Keratinocyte (primary cell): ENCODE results near the gene DNM1L.
"Not testable (repeated sequence)": the region's sequence is repeated elsewhere in the genome, so short reads cannot be mapped to it uniquely, and the experiment has no call there.

ENCODE experiments used
- EZH2 ChIP-seq: IDR thresholded peaks from one replicate; pipeline ENCODE4 v1.6.1; 2012; ENCODE audit warnings: inconsistent platforms, mild to moderate bottlenecking, low read length, moderate library complexity
- TF ChIP-seq, protein P1 (sequence below), 3 experiments: IDR thresholded peaks in 1 of 3; conservative IDR thresholded peaks in 1 of 3; optimal IDR thresholded peaks in 1 of 3; 2 replicates in 2 of 3; 3 replicates in 1 of 3; pipeline versions ENCODE3 to v1.5.1; 2011; ENCODE audit warnings: low read length in 3 of 3, mild to moderate bottlenecking in 3 of 3, moderate library complexity in 2 of 3, control low read depth in 1 of 3, inconsistent platforms in 1 of 3; ENCODE audit not compliant: insufficient read depth in 2 of 3; ENCODE audit errors: extremely low read depth in 1 of 3

- TF ChIP-seq, protein P1, sequence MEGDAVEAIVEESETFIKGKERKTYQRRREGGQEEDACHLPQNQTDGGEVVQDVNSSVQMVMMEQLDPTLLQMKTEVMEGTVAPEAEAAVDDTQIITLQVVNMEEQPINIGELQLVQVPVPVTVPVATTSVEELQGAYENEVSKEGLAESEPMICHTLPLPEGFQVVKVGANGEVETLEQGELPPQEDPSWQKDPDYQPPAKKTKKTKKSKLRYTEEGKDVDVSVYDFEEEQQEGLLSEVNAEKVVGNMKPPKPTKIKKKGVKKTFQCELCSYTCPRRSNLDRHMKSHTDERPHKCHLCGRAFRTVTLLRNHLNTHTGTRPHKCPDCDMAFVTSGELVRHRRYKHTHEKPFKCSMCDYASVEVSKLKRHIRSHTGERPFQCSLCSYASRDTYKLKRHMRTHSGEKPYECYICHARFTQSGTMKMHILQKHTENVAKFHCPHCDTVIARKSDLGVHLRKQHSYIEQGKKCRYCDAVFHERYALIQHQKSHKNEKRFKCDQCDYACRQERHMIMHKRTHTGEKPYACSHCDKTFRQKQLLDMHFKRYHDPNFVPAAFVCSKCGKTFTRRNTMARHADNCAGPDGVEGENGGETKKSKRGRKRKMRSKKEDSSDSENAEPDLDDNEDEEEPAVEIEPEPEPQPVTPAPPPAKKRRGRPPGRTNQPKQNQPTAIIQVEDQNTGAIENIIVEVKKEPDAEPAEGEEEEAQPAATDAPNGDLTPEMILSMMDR (optimal IDR thresholded peaks at IDR 0.05 in 1 of 3, IDR thresholded peaks at IDR 0.05 in 1 of 3, conservative IDR thresholded peaks at IDR 0.05 in 1 of 3; ENCODE audit: extremely low read depth in 1 of 3, insufficient read depth in 2 of 3, low read length in 3 of 3): not testable (repeated sequence)
- TF ChIP-seq EZH2: not testable (repeated sequence)
Measured at GRCh38 chr12:32725308-32725707, 46.2 kb downstream of the DNM1L start.
